GM18907 (cell line): ENCODE results near the gene FCER1G.

Experiments used
- ATAC-seq: cut with Tn5 transposase; IDR thresholded peaks from one replicate; pipeline ENCODE4 v1.9.1; 2021; ENCODE audit warnings: mild to moderate bottlenecking, moderate library complexity; ENCODE audit not compliant: unreplicated experiment

Gene FCER1G

DNA sequence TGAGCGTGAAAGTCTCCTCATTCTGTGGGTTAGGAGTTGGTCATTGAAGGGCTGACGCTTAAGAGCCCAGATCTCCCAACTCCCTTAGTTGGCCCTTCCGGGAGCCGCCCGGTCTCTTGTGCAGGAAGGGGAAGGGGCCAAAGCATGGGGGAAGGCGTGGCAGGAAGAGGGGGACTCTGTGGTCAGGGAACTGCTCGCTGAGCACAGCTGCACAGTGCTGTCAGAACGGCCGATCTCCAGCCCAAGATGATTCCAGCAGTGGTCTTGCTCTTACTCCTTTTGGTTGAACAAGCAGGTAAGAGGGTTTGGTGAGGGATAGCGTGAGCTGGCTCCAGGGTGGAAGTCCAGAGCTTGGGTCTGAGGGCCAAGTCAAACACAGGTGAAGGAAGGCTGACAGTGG is at the start of gene FCER1G:
Gene FCER1G (plus strand): TSS at position 220 of the 400 bp plus-strand sequence. CDS start 27 bp downstream, at position 247.
- ATAC-seq: no peak

DNA sequence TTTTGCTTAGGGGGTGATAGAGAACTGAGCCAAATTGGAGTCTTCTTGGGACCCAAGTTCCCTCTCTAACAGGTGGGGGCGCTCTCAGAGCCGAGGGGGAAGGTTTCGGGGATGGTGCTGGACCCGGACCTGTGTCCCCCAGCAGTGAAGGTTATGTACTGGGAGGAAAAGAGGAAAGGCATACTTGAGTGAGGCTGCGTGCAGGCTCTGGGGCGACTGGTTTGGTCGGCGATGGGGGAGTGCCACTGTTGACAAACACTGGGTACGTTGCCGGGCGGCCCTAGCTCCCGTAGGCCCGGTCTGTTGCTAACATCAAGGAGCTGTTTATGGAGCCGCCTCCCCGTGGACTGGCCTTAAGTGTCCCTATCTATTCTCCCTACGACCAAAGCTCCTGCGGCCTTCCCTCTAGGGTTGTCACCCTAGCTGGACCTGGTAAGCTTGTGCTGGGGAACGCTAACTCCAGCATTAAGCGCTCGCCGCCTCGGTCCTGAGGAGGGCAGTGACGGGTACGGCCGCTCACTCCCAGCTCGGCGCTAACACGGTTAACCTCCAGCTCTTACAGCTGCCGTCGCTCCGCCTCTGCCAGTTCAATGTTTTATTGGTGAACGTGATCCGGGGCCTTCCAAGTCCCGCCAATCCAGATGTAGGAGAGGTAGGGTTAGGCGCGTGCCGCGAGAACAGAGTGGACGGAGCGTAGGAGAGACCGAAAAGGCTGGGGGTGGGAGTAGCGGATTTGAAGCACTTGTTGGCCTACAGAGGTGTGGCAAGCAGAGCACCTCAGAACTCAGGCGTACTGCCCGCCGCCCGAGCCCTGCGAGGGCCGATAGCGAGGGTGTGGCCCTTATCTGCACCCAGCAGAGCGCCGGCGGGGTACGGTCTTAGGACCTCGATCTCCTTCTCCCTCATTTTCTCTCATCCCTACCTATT is 49.1 kb upstream of the FCER1G start, which contains the start of gene PPOX:
Gene PPOX (plus strand): TSS at position 685 of the 927 bp plus-strand sequence. CDS start 422 bp downstream, outside the sequence.
- ATAC-seq: peak; percentile 92

DNA sequence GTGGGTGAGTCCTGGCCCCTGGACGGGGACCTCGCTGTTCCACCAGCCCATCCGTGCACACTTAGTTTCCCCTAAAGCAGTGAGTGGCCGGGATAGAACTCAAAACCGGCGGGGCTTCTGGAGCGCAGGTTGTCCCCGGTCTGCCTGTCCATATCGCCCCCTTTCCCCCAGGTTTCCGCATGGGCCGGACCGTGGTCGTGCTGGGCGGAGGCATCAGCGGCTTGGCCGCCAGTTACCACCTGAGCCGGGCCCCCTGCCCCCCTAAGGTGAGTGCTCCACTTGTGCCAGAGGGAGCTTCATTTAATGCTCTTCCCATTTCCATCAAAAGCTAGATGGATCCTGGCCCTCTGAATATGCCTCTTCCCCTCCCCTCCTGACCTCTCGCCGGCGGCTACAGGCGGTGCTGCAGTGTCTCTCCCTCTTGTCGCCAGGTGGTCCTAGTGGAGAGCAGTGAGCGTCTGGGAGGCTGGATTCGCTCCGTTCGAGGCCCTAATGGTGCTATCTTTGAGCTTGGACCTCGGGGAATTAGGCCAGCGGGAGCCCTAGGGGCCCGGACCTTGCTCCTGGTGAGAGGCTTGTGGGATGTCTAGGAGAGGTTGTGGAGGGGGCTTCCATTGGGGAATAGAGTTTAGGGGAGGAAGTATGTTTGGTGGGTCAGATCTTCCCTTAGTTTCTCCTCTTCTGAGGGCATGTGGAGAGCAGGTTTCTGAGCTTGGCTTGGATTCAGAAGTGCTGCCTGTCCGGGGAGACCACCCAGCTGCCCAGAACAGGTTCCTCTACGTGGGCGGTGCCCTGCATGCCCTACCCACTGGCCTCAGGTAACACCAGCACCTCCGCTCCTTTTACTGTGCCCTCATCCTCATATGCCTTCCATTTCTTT is 48.2 kb upstream of the FCER1G start:
- peak; percentile 12 for ATAC-seq

DNA sequence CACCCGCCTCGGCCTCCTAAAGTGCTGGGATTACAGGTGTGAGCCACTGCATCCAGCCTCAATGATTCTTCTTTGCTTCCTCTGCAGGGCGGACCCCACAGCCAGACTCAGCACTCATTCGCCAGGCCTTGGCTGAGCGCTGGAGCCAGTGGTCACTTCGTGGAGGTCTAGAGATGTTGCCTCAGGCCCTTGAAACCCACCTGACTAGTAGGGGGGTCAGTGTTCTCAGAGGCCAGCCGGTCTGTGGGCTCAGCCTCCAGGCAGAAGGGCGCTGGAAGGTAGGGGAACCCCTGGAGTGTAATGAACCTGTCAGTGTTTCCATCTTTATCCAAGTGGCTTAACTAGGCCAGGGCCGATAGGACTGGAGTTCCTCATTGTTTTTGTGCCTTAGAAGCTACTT is 46.2 kb upstream of the FCER1G start:
- no peak for ATAC-seq

DNA sequence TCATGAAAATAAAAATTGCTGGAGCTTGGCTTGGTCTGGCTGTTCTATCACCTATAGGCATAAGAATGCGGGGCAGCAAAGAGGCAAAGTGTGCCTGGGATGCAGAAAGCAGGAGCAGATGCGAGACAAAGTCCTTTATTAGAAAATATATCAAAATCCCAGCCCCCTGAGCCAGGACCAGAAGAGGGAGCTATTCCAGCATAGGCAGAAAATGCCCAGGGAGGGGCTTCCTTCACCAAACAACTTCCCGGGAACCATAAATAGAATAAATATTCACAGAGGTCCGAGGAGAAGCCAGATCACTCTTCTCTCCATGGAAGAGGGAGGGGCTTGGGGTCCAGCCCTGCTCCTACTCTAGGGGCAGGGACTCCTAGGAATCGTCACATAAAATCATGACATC is 43.9 kb upstream of the FCER1G start:
- ATAC-seq: no peak

DNA sequence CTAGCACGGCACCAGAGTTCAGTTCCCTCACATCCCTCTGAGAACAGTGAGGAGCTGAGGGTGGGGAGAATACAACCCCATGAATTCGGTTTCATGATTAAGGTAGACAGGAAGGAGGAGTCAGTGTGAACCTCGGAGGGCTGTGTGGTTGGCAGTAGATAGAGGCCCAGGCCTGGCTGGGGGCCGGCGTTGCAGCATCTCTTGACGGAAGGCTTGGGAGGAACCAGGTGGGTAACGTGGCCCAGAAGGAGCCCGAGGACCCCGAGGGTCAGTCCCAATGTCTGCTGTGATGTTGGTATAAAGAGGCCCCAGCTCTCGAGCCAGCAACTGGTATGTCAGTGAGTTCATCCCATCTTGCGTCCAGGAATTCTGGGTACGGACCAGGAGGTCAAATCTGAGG is 43.4 kb upstream of the FCER1G start:
- no peak for ATAC-seq

DNA sequence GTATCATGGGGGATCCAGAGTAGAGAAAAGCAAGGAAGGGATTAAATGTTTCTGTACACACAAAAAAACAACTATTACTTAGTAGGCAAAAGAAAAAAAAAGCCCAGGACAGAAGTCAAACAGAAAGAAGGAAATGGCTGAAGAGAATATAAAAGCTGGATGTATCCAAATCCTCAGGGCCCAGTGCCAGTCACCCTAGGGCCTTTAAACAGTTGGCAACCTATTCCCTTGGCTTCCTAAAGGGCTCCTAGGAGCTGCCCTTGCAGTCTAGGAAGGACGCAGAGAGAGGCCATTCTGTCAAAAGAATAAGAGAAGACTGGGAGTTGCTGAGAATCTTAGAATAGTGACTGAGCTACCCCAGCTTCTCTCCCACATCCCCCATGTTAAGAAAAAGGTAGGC is 42.7 kb upstream of the FCER1G start:
- ATAC-seq: no peak

DNA sequence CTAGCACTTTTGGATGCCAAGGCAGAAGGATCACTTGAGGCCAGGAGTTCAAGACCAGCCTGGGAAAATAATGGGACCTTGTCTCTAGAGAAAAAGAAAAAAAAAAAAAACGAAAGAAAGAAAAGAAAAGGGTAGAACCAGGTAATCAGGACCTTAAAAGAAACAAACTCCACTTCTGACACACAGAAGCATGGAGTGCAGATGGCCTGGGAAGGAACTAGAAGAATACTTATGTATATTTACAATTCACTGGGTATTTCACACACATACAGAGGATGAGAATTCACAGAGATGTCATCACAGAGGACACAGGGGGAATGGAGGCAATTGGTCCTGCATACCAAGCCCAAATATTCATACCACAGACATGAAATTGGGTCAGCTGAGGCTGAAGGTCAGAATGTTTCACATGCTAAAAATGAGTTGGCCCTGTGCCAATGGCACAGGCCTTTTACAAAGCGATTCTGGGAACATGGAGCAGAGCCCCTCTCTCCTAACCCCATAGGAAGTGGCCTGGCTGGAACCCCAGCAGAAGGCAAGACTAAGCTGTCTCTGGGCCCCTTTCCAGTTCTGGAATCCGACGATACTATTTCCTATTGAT is 42.2 kb upstream of the FCER1G start:
- no peak for ATAC-seq

DNA sequence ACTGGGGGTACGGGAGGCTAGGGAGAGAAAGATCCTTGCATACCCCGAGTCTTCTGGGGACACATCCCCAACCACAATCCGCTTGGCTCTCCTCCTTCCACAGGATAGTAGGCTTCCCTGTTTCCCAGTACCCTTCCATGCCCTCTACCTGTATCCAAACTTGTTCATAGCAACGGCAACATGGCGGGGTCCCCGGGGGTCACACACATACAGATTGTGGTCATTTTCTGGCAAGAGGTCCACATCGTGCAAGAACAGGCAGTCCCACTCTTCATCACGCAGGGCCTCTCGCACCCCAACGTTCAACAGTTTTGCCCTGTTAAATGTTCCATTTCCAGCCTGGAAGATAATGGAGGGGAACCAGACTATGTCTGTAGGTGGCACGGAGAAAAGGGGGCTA is 41.4 kb upstream of the FCER1G start:
- no peak for ATAC-seq

DNA sequence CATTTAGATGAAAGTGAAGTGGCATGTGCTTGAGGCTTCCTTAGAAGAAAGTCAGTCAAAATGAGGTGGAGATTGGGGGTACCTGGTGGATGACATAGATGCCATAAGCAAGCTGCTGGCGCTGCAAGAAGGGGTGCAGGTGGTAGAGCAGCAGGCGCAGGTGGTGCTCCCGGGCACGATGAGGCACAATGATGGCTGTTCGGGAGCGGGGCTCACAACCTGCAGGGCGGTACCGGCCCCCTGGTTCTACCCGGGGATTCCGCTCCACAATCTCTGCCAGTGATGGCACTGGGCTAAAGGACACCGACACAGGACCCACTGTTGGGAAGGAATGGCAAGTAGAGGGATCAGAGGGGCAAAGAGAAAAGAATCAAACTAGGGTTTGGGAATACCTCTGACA is 40.2 kb upstream of the FCER1G start:
- ATAC-seq: no peak

DNA sequence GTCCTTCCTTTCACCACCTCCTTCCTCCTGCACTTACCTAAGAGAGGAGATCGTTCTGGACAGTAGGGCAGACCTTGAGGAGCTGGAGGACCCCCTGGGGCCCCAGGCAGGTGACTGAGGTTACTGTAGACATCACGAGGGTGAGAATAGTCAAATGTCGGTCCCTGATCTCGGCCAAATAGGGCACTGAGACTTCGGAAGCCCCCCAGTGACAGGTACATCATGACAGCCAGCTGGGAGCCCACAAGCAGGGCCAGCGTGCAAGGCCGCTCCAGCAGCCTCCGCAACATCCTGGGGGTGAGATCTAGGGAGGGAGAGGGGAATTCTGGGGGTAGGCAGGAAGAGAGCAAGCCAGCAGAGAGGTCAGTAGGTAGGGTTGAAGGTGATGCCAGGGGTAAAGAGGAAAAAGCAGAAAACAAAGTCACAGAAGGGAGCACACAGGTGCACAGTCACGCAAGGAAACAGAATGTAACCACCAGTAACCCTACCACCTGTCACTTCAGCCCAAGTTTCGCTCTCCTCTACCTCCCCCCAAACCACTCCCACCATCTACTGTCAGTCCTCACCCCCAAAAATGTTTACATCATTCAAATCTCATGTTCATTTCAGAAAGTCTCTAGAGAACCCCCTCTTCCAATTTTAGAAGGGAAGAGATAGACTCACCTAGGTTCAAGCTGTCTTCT is 39.2 kb upstream of the FCER1G start:
- no peak for ATAC-seq

DNA sequence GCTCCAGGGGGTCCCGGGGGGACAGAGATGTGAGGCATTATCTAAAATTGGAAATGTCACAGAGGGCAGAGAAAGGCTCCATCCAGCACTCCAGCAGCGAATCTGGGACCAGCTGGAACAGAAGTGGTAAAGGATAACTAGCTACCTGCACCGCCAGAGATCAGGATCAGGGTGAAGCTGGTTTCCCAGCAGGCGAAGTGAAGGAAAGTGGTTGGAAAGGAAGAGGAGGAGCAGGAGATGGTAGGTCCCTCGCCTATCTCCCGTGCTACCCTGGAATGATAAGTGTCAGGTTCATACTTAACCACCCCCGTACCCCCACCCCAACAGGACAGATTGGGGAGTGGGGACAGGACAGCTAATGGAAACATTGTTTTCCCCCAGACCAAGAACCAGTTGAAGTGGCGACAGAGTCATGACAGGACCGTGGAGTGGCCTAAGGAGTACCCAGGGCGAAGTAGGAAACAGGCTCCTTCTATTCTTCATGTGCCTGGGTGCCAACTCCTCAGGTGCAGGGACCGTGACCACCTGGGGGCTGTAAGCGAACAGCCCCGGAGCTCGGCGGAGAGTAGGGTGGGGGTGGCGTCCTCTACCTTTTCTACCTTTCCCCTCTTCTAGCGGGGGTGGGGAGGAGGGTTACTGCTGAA is 38.5 kb upstream of the FCER1G start:
- ATAC-seq: peak; percentile 6

DNA sequence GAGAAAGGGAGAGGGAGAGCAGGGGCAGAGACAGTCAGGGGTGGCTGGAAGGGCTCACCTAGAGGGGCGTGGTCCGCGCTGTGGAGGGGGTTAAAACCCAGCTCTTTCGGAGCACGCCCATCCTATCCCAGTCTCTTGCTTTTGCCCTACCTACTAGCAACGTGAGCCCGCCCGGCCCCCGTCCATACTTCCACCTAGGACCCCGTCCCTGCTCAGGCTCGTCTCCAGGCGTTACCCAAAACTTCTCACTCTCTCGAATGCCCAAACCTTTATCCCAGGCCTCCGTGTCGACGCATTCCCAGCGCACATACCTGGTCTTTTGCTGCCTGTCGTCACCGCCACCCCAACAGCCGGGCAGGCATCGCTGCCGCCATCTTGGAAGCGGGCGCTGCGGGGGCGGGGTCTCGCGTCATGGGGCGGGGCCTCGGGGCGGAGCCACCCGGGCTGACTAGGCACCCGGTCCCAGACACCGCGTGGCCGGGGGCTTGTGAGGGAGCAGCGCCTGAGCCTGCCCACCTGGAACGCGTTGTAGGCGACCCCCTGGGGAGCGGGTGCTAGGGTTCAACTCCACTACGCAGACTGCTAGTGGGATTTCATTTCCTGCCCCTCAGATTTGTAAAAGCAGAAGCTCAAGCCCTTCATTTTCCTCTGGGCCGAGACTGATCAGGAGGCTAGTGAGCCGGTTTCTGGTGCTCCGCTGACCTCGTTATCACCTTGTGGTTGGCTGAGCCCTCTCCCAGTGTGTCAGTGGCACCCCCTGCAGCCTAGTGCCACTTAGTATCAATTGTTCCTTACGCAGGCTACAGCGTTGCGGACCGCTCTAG is 37.8 kb upstream of the FCER1G start, which contains the start of gene B4GALT3:
Gene B4GALT3 (minus strand): TSS at position 396 of the 824 bp plus-strand sequence. CDS start 1,447 bp downstream, outside the sequence.
- ATAC-seq: peak; percentile 81

DNA sequence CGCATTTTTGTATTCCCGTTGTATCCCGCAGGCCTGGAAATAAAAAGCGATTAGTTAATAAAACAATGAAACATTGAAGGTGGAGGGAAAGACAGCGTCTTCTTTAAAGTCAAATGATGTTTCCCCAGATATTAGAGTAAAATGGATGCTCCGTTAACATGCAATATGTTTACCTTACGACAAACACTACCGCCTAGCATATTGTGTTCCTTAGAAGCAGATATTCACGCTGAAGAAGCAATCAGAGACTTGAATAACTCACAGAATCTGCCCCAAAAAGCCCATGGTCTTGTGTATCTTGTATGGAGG is 37.2 kb upstream of the FCER1G start:
- no peak for ATAC-seq

DNA sequence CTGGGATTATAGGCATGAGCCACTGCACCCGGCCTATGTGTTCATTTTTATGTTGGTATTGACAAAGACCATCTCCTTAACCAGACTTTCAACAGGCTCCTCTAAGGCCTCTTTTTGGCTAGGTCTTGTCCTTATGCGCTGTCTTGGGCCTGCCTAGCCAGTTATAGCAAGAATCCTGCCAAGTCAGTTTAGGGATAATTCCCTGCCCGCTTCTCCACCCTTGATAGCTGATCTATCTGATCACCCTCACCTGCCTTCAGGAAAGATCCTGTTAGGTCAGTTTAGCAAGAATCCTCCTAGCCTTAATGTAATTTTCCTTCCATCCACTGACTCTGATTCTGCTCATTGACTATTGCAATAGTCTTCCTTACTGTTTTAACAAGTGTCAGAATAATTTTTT is 35.4 kb upstream of the FCER1G start:
- ATAC-seq: no peak

DNA sequence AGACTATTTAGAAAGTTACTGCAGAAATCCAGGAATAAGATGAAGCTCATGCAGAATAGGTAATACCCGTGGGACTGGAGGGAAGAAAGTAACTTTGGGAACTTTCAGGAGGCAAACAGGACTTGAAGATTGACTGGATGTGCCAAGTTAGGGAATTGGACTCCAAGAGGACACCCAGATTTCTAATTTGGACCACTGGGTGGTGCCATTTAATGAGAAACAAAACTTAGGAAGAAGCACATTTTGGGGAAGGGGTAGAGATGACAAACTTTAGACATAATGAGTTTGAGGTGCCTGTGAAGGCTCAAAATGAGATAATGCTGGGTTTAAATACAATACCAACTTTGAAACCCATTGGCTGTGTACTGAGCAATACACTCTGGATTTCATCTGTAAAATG is 34.5 kb upstream of the FCER1G start:
- ATAC-seq: no peak

DNA sequence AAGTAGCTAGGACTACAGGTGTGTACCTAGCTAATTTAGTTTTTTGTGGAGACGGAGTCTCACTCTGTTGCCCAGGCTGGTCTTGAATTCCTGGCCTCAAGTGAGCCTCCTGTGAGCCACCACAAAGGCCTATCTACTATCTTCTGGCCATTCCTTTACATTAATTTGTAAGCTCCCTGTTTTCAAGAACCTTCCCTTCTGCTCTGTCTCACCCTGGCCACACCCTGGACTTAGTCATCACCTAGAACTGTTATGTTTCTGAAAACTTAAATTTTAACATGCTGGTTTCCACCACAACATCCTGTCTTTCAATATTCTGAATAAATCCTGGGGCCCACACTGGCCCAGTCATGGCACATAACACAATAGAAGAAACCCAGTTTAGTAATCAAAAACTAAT is 32.9 kb upstream of the FCER1G start:
- peak; percentile 45 for ATAC-seq

DNA sequence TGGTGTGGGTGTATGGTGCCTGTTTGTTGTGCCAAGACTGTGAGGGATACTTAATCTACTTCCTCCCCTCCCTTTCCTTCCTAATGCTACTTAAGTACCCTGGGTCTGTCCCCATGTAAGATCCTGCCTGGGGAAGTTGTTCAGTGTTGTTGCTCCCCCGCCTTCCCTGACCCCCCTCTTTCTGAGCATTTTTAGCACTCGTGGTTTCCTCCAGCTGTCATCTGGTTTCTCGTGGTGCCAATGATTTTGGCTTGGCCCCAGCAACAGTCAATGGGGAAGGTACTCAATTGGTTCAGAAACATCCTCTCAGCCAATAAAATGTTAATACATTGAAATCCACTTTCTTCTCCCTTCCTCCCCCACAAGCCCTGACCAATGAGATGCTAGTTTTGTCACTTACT is 29.8 kb upstream of the FCER1G start:
- peak; percentile 67 for ATAC-seq

DNA sequence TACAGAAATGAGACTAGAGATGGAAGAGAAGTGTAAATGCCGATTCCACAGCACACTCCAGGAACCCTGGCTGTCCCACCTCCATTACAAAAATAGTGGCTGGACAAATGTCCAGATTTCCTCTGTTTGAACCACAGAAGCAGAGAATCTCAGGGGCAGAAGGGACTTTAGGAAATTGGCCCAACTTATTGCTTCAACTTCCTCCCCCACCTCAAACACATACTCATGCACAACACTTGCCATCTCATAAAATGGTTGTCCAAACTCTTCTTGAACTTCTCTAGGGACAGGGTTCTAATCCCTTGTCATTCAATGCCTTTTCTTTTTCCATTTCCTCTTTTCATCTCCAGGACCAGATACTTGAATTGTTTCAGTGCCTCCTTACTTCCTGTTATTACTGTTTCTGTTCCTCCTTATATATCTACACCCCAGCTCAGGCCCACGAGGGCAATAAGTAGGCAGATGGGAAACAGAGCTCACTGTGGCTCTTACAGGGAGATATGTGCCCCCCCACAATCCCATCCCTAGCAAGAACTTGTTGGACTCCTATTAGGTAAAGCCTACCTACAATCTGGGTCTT is 29.3 kb upstream of the FCER1G start:
- ATAC-seq: peak; percentile 21
